Measurements from ENCODE around the gene SGMS1.
"Not testable (repeated sequence)": the region's sequence is repeated elsewhere in the genome, so short reads cannot be mapped to it uniquely, and the experiment has no call there.

Gene SGMS1

DNA sequence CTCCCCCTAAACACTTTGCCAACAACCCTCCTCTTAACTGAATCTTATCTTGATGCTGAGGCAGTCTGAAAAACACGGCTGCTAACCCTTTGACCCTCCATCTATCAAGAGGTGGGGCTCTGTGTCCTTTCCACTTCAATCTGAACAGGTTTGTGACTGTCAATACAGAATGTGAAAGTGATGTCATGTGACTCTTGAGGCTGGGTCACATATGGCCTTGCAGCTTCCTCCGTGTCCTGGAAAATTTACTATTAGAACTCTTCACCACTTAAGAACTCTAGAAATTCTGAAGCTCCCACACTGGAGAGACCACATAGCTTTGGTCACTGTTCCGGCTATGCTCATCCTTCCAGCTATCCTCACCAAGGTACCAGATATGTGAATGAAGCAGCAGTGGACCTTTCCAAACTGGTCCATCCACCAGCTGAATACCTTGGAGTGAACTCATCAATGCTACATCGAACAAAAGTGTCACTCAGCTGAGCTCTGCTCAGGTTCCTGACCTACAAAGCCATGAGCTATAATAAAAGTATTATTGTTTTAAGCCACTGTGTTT lies 341.7 kb downstream of the SGMS1 start:
- no peak for DNase-seq

DNA sequence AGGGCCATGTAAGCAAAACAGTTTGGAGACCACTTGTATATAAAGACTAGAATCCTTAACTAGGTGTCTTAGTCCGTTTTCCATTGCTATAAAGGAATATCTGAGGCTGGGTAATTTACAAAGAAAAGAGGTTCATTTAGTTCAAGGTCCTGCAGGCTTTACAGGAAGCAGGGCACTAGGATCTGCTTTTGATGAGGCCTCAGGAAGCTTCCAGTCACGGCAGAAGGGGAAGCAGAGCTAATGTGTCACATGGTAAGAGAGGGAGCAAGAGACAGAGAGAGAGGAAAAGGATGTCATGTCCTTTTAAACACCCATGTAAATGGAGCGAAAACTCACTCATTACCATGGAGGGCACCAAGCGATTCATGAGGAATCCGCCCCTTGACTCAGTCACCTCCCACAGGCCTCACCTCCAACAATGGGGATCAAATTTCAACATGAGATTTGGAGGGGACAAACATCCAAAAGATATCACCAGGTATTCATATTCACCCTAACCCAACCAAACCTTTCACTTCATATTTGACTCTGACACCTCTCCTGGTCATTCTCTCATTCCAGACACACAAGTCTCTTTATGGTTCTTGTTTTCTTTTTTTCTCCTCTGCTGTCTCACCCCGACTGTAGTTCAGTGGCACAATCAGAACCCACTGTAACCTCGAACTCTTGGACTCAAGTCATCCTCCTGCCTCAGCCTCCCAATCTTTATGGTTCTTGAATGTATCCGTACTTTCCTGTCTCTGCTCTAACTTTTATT lies 342.4 kb downstream of the SGMS1 start:
- TF ChIP-seq GATA1 (IDR thresholded peaks at IDR 0.05; ENCODE audit: low read depth, low read length) (no peak), POLR2A (IDR thresholded peaks at IDR 0.05; ENCODE audit: low read length) (no peak)
- no peak for DNase-seq

More for the DNA sequence above, 341.7 kb downstream of the SGMS1 start:
- TF ChIP-seq GATA1 (IDR thresholded peaks at IDR 0.05; ENCODE audit: low read depth, low read length) (no peak), POLR2A (IDR thresholded peaks at IDR 0.05; ENCODE audit: low read length) (no peak)

DNA sequence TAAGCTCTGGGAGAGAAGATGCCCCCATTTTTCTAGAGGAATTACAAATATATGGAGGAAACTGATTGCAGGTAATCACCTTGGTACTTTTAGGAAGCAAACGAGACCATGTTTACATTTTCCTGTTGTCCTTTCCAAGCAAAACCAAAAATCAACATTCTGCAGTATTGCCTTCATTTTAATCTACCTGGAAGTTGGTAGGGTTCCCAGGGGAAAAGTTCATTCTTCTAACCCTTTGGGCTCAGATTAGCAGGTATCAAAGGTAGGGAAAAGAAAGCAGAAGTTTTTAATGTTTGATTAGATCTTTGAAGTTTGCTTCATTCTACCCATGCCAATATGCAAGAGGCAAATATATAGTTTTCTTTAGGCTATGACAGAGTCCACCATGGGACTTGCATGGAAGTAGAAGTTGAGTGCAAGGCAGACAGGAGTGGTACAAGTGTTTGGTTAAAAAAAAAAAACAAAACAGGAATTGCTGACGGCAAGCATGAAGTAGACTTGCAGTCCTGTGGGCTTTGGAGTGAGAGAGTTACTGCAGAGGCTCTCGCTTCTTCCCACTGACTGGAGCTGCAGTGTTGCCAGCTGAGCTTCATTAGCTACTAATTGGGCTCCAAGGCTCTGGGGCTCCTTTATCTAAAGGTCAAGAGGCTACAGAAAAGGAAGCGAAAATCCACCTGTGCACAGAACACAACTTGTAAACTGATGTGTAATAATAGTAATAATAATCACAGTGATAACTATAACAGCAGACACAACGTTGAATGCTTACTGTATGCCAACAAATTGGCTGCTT lies 343.5 kb downstream of the SGMS1 start:
- TF ChIP-seq GATA1 (IDR thresholded peaks at IDR 0.05; ENCODE audit: low read depth, low read length) = no peak
- TF ChIP-seq POLR2A (IDR thresholded peaks at IDR 0.05; ENCODE audit: low read length) = no peak
- no peak for DNase-seq

DNA sequence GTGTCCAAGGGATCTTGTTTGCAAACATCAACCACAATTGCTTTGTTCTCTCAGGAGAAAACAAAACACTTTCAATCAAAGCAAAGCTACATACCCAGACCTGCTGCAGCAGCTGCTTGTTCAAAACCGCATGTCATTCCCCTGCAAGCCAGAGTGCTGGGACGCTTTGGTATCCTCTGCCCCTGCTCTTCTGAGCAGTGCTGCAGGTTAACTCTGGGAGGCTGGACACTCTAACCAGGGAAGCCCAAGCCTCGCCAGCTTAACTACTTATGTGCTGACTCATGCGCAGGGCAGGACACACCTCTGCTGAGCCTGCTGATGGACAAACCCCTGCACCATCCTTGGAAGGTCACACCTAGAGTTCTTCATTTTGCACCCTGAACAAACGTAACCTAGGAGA lies 344.3 kb downstream of the SGMS1 start:
- peak; percentile 24 to 29 for DNase-seq
- no peak for TF ChIP-seq GATA1 (IDR thresholded peaks at IDR 0.05; ENCODE audit: low read depth, low read length)

DNA sequence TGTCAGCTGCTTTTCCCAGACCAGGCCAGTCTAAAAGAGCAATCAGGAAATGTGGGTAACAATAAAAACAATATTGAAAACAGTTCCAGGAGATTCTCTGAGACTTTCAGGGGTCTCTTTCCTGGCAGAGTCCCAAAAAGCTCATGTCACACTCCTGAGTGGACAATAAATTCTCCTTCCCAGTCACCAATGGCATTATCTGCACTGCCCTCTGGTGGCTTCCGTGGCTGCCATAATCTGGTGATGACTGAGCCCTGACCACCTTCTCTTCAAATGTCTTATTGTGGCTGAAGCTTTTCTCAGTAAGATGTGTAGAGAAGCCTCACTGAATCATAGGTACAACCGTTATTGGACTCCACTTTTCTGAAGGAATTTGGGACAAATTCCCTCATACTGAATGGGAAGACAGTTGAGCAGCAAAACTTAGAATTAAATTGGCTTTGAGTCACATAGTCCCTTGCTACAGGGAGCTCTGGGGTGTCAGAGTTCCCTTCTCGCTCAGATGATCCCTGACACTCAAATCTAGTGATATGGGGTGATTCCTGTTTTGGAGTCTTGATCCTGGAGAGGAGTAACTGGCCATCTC lies 348.0 kb downstream of the SGMS1 start:
- TF ChIP-seq POLR2A (IDR thresholded peaks at IDR 0.05; ENCODE audit: low read length) = no peak
- TF ChIP-seq GATA1 (IDR thresholded peaks at IDR 0.05; ENCODE audit: low read depth, low read length) = no peak
- DNase-seq = peak; percentile 53 to 72

DNA sequence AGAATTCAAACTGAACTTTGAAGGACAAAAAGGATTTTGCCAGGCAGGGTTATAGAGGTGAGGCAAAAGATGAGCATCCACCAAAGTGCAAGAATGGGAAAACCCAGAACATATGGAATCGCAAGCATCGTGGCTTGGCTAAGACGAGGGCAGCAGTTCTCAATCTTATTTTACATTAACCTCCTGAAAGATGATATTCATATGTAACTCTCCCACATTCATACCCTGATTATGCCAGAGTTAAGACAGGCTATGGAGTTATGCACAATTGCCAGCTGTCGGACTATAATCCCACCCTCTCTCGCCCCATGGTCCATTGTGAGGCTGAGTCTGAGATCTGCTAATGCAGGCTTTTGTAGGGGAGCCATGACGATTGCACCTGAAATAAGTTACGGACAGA lies 351.2 kb downstream of the SGMS1 start:
- no peak for TF ChIP-seq POLR2A (IDR thresholded peaks at IDR 0.05; ENCODE audit: low read length)
- TF ChIP-seq GATA1 (IDR thresholded peaks at IDR 0.05; ENCODE audit: low read depth, low read length) = no peak
- DNase-seq = no peak

DNA sequence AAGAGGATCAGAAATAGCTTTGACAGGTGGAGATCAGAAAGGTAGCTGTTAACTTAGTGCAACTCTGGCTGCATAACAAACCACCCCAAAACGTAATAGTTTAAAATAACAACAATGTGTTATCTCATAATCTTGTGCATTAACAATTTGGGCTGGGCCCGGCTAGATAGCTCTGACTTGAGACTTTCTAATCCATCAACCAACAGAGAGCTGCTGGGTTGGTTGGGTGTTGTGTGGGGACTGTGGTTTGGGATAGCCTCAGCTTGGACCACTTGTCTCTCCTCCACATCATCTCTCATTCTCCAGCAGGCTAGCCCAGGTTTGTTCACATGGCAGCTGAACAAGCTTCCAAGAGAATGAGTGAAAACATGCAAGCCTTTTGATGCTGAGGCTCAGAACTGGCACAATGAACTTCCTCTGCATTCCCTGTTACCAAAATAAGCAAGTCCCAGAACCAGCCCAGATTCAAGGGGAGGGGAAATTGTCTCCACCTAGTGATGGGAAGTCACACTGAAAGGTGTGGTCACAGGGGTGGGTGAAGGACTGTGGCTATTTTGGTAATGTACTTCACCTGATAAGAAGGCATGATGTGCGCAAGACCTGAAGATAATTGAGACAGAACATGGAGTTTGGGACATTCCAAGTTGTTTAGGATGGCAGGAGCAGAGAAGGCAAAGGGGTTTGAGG lies 352.0 kb downstream of the SGMS1 start:
- no peak for DNase-seq
- TF ChIP-seq POLR2A (IDR thresholded peaks at IDR 0.05; ENCODE audit: low read length) = no peak
- TF ChIP-seq GATA1 (IDR thresholded peaks at IDR 0.05; ENCODE audit: low read depth, low read length) = no peak

DNA sequence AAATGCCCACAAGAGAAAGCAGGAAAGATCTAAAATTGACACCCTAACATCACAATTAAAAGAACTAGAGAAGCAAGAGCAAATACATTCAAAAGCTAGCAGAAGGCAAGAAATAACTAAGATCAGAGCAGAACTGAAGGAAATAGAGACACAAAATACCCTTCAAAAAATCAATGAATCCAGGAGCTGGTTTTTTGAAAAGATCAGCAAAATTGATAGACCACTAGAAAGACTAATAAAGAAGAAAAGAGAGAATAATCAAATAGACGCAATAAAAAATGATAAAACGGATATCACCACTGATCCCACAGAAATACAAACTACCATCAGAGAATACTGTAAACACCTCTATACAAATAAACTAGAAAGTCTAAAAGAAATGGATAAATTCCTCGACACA lies 355.9 kb downstream of the SGMS1 start:
- not testable (repeated sequence) for DNase-seq

DNA sequence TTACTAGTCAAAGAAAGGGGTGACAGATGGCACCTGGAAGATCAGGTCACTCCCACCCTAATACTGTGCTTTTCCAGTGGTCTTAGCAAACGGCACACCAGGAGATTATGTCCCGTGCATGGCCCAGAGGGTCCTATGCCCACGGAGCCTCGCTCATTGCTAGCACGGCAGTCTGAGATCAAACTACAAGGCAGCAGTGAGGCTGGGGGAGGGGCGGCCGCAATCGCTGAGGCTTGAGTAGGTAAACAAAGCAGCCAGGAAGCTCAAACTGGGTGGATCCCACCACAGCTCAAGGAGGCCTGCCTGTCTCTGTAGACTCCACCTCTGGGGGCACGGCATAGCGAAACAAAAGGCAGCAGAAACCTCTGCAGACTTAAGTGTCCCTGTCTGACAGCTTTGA lies 361.1 kb downstream of the SGMS1 start:
- DNase-seq = not testable (repeated sequence)

DNA sequence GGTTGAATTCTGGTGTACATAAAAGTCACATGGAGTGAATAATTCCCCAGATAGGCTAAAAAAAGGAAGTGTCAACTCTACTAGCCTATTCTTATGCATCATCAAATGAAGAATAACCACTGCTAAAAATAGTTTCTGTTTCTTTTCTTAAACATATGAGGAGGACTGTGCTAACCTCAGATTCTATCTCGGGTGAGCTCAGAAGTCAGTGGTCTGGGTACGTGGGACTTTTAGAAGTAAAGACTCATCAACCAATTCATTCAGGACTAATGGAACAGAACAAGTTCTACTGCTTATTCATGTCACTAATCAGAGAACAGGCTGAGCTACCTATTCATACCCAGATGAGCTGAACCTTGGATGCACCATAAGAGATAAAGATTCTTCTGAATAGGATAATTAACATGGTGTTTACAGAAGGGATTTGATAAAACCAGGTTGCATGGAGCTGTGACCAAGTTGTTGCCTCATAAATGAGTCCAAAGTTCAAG lies 362.9 kb downstream of the SGMS1 start:
- TF ChIP-seq POLR2A (IDR thresholded peaks at IDR 0.05; ENCODE audit: low read length) = no peak
- no peak for TF ChIP-seq GATA1 (IDR thresholded peaks at IDR 0.05; ENCODE audit: low read depth, low read length)
- DNase-seq = no peak
